Ectodermal cell (in vitro differentiated cells): Measurements from ENCODE around the gene CAMK2D.

Experiments
- H3K27ac ChIP-seq: 2 replicates; pipeline ENCODE4 v1.7.0; 2013; ENCODE audit warnings: mild to moderate bottlenecking, low read depth, low read length; ENCODE audit not compliant: insufficient read depth, poor library complexity, severe bottlenecking
- H3K27me3 ChIP-seq: 2 replicates; pipeline ENCODE4 v1.7.0; 2013; ENCODE audit warnings: mild to moderate bottlenecking, low read length; ENCODE audit not compliant: insufficient read depth, control insufficient read depth, poor library complexity, severe bottlenecking
- H3K36me3 ChIP-seq: one replicate; pipeline ENCODE4 v1.7.0; 2013; ENCODE audit warnings: low read length; ENCODE audit not compliant: control insufficient read depth, insufficient read depth
- H3K4me1 ChIP-seq: one replicate; pipeline ENCODE4 v1.7.0; 2013; ENCODE audit warnings: low read length; ENCODE audit not compliant: control insufficient read depth, insufficient read depth
- H3K4me3 ChIP-seq: 2 replicates; pipeline ENCODE4 v1.7.0; 2013; ENCODE audit warnings: low read depth, low read length, control low read depth; ENCODE audit not compliant: insufficient read depth
- H3K9me3 ChIP-seq: 2 replicates; pipeline ENCODE4 v1.7.0; 2013; ENCODE audit warnings: mild to moderate bottlenecking, low read length, moderate library complexity; ENCODE audit not compliant: control insufficient read depth
- WGBS, 2 experiments: methylation state at CpG; one replicate each; pipeline ENCODE4 v1.1.7; 2013; ENCODE audit warnings: missing lambda C conversion rate in 2 of 2; 5-methylcytosine and 5-hydroxymethylcytosine counted together

CAMK2D gene

GRCh38 chr4:113783701-113784100, 22.2 kb upstream of the CAMK2D start:
- Histone ChIP-seq H3K4me3 (no peak overlapping the region), H3K27ac (no peak overlapping the region), H3K9me3 (no peaks in the 10 kb centered on the region), H3K4me1 (no peaks in the 10 kb centered on the region), H3K36me3 (no peaks in the 10 kb centered on the region), H3K27me3 (no peaks in the 10 kb centered on the region)
- WGBS, 2 experiments = 81 to 86% methylated on average over 6 of the region's 6 CpGs

DNA sequence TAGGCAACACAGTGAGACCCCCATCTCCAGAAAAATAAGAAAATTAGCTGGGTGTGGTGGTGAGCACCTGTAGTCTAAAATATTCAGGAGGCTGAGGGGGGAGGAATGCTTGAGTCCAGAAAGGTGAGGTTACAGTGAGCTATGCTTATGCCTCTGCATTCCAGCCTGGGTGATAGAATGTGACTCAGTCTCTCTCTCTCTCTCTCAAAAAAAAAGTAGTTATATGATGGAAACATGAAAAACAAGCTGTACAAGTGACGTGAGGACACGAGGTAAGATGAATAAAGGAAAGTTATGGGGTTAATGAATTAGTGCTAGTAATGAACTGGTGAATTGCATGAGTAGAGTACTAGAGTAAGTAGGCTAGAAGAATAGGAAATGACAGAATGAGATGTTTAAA, 21.8 kb upstream of the CAMK2D start:
- H3K27ac ChIP-seq = no peak overlapping the region
- no peak overlapping the region for H3K4me3 ChIP-seq

GRCh38 chr4:113781439-113782040, 20.0 kb upstream of the CAMK2D start:
- H3K27me3 ChIP-seq = no peaks in the 10 kb centered on the region
- H3K36me3 ChIP-seq = no peaks in the 10 kb centered on the region
- no peaks in the 10 kb centered on the region for H3K9me3 ChIP-seq
- H3K4me1 ChIP-seq = no peaks in the 10 kb centered on the region
- no peak overlapping the region for H3K4me3 ChIP-seq
- no peak overlapping the region for H3K27ac ChIP-seq
- 38 to 39% methylated on average over 2 of the region's 2 CpGs for WGBS, 2 experiments

More for the DNA sequence above, 21.8 kb upstream of the CAMK2D start:
- H3K36me3 ChIP-seq = no peaks in the 10 kb centered on the region
- no peaks in the 10 kb centered on the region for H3K27me3 ChIP-seq
- no peaks in the 10 kb centered on the region for H3K4me1 ChIP-seq
- H3K9me3 ChIP-seq = no peaks in the 10 kb centered on the region
- 95 to 96% methylated on average over 2 of the region's 2 CpGs for WGBS, 2 experiments

- no peaks in the 10 kb centered on the region for H3K36me3 ChIP-seq
- no peak overlapping the region for H3K4me3 ChIP-seq
- no peaks in the 10 kb centered on the region for H3K27me3 ChIP-seq
- H3K27ac ChIP-seq = no peak overlapping the region
- no peaks in the 10 kb centered on the region for H3K4me1 ChIP-seq
- WGBS, 2 experiments = 90 to 94% methylated on average over 11 of the region's 11 CpGs
- H3K9me3 ChIP-seq = no peaks in the 10 kb centered on the region
Measured at GRCh38 chr4:113776679-113777078, 15.1 kb upstream of the CAMK2D start.

DNA sequence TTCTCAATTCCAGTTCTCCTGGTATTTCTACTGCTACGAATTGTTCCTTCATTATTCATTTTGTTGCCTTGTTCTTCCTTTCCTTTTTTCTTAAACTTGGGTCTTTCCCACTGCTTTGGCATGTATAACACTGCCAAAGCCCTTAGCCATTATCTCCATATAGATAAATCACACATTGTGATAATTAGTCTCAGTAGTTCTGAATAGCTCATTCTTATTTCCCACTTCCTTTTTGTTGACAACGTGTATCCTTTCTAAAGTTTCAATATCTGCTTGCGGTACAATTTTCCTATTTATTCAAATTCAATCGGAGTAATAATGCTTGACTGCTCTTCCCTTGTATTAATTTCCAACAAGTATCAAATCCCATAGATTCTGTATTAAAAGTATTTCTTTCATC, 14.5 kb upstream of the CAMK2D start:
- 90 to 93% methylated on average over 4 of the region's 4 CpGs for WGBS, 2 experiments
- Histone ChIP-seq H3K36me3 (no peaks in the 10 kb centered on the region), H3K9me3 (no peaks in the 10 kb centered on the region), H3K27ac (no peak overlapping the region), H3K4me3 (no peak overlapping the region), H3K4me1 (no peaks in the 10 kb centered on the region), H3K27me3 (no peaks in the 10 kb centered on the region)

DNA sequence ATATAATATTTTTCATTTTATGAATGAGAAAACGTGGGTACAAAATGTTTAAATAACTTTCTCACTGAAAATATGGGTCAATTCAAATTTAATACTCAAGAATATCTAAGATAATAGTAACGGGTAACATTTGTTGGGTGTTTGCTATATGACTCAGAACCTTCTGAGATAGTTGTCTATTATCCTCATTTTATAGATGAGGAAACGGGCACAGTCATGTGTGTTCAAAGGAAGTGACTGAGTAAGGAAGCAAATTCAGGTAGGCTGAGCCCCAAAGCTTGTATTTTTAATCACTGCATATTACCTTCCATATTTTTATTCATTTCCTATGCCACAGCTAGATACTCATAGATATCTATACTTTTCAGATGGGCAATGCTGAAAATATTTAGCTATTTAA, 12.2 kb upstream of the CAMK2D start:
- Histone ChIP-seq H3K27ac (no peak overlapping the region), H3K9me3 (no peaks in the 10 kb centered on the region), H3K4me1 (no peaks in the 10 kb centered on the region), H3K4me3 (no peak overlapping the region), H3K36me3 (no peaks in the 10 kb centered on the region), H3K27me3 (no peaks in the 10 kb centered on the region)
- 85 to 94% methylated on average over 2 of the region's 3 CpGs for WGBS, 2 experiments

DNA sequence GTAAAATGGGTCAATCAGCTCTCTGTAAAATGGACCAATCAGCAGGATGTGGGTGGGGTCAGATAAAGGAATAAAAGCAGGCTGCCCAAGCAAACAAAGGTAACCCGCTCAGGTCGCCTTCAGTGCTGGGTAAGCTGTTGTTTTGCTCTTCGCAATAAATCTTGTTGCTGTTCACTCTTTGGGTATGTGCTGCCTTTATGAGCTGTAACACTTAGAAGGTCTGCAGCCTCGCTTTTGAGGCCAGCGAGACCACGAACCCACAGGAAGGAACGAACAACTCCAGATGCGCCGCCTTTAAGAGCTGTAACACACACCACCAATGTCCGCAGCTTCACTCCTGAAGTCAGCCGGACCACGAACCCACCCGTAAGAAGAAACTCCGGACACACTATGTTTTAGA, 11.5 kb upstream of the CAMK2D start:
- H3K27ac ChIP-seq = no peak overlapping the region
- no peaks in the 10 kb centered on the region for H3K4me1 ChIP-seq
- H3K9me3 ChIP-seq = no peaks in the 10 kb centered on the region
- 90 to 93% methylated on average over 14 of the region's 14 CpGs for WGBS, 2 experiments
- H3K4me3 ChIP-seq = no peak overlapping the region
- no peaks in the 10 kb centered on the region for H3K36me3 ChIP-seq
- no peaks in the 10 kb centered on the region for H3K27me3 ChIP-seq

DNA sequence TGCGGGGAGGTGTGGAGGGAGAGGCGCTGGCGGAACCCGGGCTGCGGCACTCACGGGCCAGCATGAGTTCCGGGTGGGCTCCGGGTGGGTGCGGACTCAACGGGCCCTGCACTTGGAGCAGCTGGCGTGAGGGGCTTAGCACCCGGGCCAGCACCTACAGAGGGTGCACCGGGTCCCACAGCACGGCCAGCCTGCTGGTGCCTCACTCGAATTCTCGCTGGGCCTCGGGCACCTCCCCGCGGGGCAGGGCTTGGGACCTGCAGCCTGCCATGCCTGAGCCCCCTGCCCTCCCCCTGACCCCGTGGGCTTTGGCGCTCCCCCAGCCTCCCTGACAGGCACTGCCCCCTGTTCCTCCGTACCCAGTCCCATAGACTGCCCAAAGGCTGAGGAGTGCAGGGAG, 10.8 kb upstream of the CAMK2D start:
- no peaks in the 10 kb centered on the region for H3K36me3 ChIP-seq
- 95 to 97% methylated on average over 22 of the region's 22 CpGs for WGBS, 2 experiments
- no peaks in the 10 kb centered on the region for H3K4me1 ChIP-seq
- H3K27ac ChIP-seq = no peak overlapping the region
- H3K9me3 ChIP-seq = no peaks in the 10 kb centered on the region
- no peaks in the 10 kb centered on the region for H3K27me3 ChIP-seq
- no peak overlapping the region for H3K4me3 ChIP-seq

DNA sequence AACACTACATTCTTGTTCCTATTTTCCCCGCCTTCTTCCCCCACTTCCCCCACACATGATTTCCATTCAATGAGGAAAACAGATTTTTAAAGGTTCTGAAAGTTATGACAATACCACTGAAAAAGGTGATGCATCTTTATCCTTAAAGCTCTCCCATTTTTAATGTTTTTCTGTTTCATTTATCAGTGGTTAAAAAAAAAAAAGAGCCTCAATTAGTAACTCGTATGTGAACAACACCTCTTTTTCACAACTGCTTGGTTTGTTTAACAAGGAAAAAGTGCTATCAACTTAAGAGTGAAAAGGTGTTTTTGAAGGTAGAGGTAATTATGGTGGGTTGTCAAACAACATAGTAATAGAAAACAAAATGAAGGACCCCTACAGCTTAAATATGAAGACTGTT, 8.2 kb upstream of the CAMK2D start:
- Histone ChIP-seq H3K27me3 (no peaks in the 10 kb centered on the region), H3K9me3 (no peaks in the 10 kb centered on the region), H3K27ac (no peak overlapping the region), H3K4me1 (no peaks in the 10 kb centered on the region), H3K36me3 (no peaks in the 10 kb centered on the region), H3K4me3 (no peak overlapping the region)
- 91 to 100% methylated on average over 1 to 2 of the region's 2 CpGs for WGBS, 2 experiments

DNA sequence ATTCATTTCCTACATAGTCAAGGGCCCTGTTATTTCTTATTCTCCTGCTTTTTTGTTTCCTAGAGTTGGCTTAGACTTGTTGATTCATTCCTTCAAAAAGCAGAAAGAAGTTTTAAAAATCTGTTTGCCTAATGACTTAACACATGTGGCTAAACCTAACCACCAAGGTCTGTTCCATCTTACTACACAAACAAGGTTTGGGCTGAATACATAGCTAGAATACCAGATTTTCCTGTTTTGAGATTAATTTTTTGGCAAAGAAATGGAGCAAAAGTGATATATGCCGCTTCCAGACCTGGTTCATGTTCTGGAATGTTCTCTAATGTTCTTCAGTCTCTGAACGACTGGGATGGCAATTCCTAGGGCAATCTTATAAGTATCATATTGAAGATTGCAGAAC, 7.4 kb upstream of the CAMK2D start:
- Histone ChIP-seq H3K9me3 (no peaks in the 10 kb centered on the region), H3K4me3 (no peak overlapping the region), H3K36me3 (no peaks in the 10 kb centered on the region), H3K27ac (no peak overlapping the region), H3K27me3 (no peaks in the 10 kb centered on the region), H3K4me1 (no peaks in the 10 kb centered on the region)
- 79 to 96% methylated on average over 2 of the region's 2 CpGs for WGBS, 2 experiments

DNA sequence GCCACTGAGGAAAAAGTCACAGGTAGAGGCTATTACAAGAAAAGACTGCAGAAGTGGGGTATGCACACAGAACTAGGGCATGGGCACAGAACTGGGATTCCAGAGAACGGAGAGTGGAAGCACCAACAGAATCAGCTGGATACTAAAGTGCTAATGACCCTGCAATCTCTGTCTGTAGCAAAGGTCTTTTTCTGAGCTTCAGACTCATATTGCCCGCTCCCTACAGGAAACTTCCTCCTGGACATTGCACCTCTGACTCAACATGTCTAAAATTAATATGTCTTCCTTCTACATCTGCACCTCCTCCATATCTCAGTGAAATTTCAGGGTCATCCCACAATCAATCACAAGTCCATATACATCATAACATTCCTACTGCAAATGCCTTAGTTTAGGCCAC, 5.3 kb upstream of the CAMK2D start:
- H3K4me3 ChIP-seq = no peak overlapping the region
- WGBS, 2 experiments = 87 to 92% methylated on average over 2 of the region's 2 CpGs
- H3K36me3 ChIP-seq = no peaks in the 10 kb centered on the region
- no peak overlapping the region for H3K27ac ChIP-seq
- H3K9me3 ChIP-seq = no peaks in the 10 kb centered on the region
- H3K27me3 ChIP-seq = no peaks in the 10 kb centered on the region
- H3K4me1 ChIP-seq = no peaks in the 10 kb centered on the region
